Neural progenitor cell (in vitro differentiated cells): ENCODE data around the gene MYO7B.

Source experiments
- EZH2phosphoT487 ChIP-seq: fragments of 200-600 bp; sonication (generic); IDR thresholded peaks from 2 replicates; pipeline ENCODE4 v1.6.1; 2017; ENCODE audit warnings: antibody characterized with exemption
- TF ChIP-seq, protein P1 (sequence below): fragments of 200-600 bp; sonication (generic); IDR thresholded peaks from 2 replicates; pipeline ENCODE4 v1.5.1; 2017; ENCODE audit warnings: antibody characterized with exemption, mild to moderate bottlenecking

DNA sequence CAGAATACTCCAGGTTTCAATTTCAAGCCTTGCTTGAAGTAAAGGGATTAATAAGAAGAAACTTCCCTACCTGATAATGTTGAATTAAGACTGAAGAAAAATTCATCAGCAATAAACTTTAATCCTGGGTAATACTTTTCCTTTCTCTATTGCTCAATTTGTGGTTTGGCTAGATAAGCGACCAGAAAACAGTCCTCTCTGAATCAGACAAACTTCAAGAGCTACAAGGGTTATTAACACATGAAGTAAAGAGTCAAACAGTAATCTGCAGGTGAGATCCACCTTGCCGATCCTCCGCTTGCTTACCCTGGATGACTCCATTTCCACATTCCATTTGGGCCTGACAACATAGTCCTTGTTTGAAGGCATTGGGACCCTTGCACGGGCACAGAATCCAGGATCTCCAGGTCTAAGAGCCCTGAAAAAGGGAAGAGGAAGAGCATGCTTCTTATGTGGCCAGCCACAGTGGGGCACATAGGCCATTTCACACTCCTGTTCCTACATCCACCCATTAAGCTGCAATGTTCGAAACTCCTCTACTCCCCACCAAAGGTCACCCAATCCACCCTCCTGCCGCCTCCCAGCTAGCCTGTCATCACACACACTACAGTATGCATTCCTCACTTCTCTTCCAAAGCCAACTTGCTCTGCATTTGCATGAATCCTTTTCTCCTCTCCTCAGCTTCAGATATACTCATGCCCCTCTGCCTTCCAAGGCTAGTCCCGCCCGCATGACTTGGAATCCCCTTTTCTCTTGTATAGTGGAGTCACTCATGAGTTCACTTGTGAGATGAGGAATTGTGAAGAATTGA lies 49.0 kb upstream of the MYO7B start:
- TF ChIP-seq, protein P1, sequence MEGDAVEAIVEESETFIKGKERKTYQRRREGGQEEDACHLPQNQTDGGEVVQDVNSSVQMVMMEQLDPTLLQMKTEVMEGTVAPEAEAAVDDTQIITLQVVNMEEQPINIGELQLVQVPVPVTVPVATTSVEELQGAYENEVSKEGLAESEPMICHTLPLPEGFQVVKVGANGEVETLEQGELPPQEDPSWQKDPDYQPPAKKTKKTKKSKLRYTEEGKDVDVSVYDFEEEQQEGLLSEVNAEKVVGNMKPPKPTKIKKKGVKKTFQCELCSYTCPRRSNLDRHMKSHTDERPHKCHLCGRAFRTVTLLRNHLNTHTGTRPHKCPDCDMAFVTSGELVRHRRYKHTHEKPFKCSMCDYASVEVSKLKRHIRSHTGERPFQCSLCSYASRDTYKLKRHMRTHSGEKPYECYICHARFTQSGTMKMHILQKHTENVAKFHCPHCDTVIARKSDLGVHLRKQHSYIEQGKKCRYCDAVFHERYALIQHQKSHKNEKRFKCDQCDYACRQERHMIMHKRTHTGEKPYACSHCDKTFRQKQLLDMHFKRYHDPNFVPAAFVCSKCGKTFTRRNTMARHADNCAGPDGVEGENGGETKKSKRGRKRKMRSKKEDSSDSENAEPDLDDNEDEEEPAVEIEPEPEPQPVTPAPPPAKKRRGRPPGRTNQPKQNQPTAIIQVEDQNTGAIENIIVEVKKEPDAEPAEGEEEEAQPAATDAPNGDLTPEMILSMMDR, result no peak
- no peak for TF ChIP-seq EZH2phosphoT487
